ENCODE measurements around the gene ZNF543.
"Not testable (repeated sequence)": the region's sequence is repeated elsewhere in the genome, so short reads cannot be mapped to it uniquely, and the experiment has no call there.

Gene ZNF543

DNA sequence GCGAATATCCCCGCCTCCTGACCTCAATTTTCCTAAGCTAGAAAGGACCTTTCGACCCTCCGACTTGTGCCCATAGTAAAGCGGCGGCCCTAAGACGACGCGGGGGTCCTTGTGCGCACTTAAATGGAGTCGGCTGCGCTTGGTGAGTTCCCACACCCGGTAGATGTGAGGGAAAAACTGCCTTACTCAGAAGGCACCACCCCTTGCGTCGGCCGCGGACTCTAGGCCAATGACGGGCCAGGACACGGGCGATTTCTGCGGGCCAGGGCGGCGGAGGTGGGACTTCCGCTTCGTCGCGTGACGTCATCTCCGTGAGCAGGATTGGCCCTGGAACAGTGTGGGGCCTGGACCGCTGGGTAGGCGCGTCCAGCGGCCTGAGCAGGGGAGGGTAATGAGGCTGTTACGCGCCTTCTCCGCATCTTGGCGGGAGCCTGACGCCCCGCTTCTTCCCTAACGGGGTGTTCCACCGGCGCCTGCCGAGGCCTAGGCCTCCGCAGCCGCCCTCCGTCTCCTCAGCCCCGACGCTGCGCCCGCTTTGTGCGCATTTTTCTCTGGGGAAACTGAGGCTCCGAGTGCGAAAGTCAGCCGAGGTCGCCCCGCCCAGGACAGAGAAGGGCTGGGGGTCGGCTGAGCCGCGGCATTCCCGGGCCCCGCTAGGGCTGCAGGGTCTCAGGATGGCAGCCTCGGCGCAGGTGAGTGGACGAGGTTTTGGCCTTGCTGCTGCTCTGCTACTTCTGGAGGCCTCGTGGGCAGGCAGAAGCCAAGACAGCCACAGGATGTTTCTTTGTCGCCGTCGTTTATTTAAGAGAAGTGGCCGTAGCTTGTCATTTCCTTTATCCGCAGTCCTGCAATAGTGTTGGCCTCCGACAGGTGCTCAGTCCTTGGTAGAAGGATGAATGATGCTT, at the start of gene ZNF543:
ZNF543 (plus strand) TSS at position 293 of the 905 bp plus-strand sequence; CDS start at position 675, 382 bp downstream.
- peak; percentile 86 for DNase-seq (ENCODE audit: low read depth)

DNA sequence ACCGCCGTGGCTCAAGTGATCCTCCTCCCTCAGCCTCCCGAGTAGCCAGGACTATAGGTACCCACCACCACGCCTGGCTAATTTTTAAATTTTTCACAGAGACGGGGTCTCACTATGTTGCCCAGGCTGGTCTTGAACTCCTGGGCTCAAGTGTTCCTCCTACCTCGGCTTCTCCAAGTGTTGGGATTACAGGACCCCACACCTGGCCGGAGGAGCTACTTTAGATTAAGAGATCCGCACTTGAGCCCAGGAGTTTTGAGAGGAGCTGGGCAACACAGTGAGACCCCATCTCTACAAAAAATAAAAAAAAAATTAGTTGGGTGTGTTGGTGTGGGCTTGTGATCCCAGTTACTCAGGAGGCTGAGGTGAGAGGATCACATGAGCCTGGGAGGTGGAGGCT, 49.0 kb upstream of the ZNF543 start:
- DNase-seq (ENCODE audit: low read depth) = no peak

DNA sequence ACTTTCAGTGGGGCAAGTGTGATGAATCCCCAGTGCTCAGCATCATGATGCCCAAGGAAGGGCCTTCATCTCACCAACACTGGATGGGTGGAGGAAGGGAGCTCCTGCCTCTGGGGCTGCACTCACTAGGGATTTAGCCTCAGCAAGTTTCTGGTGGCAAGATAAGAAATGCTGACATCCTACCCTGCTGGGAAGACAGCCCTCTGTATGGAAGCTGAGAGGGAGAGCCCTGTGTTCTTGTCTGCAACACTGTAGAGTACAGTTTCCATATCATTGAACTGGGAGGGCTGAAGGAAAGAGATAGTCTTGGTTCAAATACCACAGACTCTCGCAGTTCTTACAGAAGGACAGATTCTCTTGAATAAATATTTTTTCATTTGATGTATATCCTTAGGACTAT, 47.3 kb upstream of the ZNF543 start:
- DNase-seq (ENCODE audit: low read depth) = no peak

GRCh38 chr19:57276430-57276829, 43.8 kb upstream of the ZNF543 start:
- DNase-seq (ENCODE audit: low read depth) = no peak

DNA sequence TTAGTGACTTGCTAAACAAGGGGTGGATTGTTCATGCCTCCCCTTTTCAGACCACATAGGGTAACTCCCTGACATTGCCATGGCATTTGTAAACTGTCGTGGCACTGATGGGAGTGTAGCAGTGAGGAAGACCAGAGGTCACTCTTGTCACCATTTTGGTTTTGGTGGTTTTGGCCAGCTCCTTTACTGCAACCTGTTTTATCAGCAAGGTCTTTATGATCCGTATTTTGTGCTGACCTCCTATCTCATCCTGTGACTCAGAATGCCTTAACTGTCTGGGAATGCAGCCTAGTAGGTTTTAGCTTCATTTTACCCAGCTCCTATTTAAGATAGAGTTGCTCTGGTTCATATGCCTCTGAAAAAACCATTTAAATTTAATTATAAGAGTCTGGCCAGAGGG, 41.8 kb upstream of the ZNF543 start:
- not testable (repeated sequence) for DNase-seq (ENCODE audit: low read depth)

GRCh38 chr19:57279418-57280164, 40.7 kb upstream of the ZNF543 start:
- DNase-seq (ENCODE audit: low read depth) = peak; percentile 50

DNA sequence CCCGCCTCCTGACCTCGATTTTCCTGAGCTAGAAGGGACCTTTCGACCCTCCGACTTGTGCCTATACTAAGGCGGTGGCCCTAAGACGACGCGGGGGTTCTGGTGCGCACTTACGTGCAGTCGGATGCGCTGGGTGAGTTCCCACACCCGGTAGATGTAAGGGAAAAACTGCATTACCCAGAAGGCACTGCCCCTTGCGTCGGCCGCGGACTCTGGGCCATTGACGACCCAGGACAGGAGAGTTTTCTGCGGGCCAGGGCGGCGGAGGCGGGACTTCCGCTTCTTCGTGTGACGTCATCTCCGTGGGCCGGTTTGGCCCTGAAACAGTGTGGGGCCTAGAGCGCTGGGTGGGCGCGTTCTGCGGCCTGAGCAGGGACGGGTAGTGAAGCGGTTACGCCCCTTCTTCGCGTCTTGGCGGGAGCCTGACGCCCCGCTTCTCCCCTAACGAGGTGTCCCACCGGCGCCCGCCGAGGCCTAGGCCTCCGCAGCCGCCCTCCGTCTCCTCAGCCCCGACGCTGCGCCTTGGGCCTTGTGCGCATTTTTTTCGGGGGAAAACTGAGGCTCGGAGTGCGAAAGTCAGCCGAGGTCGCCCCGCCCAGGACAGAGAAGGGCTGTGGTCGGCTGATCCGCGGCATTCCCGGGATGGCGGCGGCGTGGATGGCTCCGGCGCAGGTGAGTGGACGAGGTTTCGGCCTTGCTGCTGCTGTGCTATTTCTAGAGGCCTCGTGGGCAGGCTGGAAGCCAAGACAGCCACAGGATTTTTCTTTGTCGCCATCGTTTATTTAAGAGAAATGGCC, 39.9 kb upstream of the ZNF543 start, which contains the start of gene ZNF460:
ZNF460 (plus strand) TSS at position 321 of the 797 bp plus-strand sequence; CDS start at position 643, 322 bp downstream.
- peak; percentile 94 for DNase-seq (ENCODE audit: low read depth)

DNA sequence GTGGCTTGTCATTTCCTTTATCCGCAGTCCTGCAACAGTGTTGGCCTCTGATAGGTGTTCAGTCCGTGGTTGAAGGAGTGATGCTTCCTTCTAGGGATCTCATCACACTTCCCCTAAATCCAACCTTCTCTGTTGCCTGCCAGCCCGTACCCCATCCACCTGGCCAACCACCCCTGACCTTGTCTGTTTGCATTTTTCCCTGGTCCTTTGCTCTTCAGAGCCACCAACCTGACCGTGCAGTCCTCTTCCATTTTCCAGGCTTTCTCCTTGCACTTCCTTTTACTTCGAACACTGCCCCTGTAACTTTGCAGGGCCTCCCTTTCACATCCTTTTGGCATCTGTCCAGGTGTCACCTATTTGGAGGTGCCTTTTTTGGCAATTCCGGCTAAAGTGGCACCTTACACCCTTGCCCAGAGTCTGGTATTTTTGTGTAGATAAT, 39.3 kb upstream of the ZNF543 start:
- DNase-seq (ENCODE audit: low read depth) = peak; percentile 0

DNA sequence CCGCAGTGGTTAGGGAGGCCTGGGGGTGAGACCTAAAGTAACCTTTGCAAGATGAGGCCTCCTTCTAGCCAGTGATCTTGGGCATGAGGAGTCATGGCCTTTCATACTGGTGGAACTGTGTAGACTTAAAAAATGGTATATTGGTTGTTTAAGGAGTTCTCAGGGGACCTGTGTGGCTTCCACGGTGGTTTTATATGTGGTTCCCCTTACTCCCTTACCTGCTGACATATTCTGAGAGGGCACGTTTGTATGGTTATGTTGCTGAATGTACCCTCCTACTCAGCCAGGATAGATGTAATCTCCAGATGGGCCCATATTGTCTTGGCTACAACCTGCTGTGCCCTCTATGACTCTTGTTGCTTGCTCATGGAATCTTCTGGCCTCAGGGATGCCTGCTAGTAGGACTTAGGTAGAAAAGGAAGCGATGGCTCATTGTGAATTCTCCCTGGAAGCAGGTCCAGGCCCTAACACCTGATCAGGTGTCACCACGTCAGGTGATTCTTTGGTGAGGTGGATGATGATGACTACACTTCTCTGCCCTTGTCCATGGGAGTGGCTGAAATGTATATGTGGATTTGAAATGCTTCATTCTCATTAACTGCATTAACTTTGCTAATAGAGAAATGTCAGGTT, 38.1 kb upstream of the ZNF543 start:
- DNase-seq (ENCODE audit: low read depth) = no peak

GRCh38 chr19:57288373-57288772, 31.9 kb upstream of the ZNF543 start:
- no peak for DNase-seq (ENCODE audit: low read depth)

GRCh38 chr19:57290970-57291369, 29.3 kb upstream of the ZNF543 start:
- no peak for DNase-seq (ENCODE audit: low read depth)

- DNase-seq (ENCODE audit: low read depth) = no peak
These were observed 27.7 kb upstream of the ZNF543 start for GRCh38 chr19:57292547-57292946.

DNA sequence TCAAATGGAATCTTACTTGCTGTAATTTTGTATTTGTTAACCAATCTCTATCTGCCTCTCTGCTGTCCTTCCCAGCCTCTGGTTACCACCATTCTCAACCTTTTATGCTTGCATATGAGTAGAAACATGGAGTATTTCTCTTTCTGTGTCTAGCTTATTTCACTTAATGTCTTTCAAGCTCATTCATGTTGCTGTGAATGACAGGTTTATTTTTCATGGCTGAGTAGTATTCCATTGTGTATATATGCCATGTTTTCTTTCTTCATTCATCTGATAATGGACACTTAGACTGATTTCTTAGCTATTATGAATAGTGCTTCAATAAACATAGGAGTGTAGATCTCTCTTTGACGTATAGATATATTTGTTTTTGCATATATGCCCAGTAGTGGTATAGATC, 26.6 kb upstream of the ZNF543 start:
- no peak for DNase-seq (ENCODE audit: low read depth)

DNA sequence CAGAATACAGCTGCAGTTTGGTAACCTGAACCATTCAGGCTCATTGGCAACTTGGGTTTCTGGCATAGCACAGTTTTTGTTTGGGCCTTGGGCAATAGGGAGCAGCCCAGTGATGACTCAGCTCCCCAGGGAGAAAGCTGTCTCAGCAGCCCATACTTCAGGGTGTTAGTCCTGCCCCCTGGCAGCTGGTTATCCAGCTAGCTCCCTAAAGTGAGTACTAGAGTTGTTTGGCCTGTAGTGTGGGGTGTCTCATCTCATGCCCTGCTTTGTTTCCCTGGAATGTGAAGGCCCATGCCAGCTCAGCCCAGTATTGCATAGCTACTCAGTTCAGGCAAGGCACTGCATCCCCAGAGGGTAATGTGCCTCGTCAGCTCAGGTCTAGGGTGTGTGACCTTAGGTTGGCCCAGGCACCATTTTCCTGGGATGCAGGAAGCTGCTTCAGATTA, 18.2 kb upstream of the ZNF543 start:
- no peak for DNase-seq (ENCODE audit: low read depth)

GRCh38 chr19:57302727-57303401, 17.4 kb upstream of the ZNF543 start:
- DNase-seq (ENCODE audit: low read depth) = no peak

DNA sequence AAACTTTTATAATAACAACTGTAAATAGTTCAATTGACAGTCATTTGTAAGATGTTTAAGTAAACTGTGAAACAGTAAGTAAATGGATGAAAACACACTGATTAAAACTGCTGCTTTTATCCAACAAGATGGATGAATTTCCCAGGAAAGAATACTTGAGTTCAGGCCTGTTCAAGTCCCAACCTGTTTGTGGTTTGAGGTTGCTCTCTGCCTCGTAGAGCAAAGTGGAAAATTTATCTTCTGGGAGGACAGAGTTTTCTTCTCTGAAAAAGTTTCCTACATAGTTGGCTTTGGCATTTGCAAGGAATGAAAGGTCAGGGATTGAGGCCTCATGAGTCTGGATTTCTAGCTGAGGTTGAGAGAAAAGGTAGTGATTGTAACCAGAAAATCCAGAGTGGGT, 15.2 kb upstream of the ZNF543 start:
- no peak for DNase-seq (ENCODE audit: low read depth)

DNA sequence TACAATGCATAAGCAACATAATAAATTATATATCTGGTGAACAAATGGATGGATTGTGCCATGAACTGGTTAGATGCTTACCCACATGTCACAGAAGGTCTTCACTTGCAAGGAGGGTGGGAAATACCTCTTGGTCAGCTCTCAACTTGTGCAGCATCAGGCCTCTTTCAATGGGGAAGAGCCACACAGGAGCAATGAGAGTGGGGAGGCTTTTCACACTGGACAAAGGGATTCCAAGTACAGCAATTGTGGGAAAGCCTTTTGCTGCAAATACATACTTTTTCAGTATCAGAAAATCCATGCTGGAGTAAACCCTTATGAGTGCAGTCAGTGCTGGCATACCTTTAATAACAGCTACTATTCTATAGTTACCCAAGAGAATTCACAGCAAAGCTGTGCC, 11.8 kb upstream of the ZNF543 start:
- DNase-seq (ENCODE audit: low read depth) = no peak

DNA sequence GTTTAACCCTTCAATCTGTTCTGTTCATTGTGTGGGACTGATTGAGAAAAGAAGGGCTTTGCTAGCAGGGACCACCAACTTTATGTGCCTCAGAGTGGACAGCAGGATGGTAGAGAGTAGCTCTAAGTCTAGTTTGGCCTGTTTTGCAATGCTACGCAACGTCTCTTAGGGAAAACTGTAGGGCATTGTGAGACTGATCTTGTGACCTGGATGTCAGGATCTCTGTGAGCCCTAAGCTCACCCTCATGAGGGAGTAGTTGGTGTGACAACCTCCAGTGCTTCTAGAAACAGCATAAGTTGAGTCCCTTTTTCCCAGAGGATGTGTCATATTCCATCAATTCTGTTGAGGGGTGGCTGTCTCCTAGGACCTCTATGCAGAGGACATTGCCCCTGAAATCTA, 9.5 kb upstream of the ZNF543 start:
- DNase-seq (ENCODE audit: low read depth) = no peak

DNA sequence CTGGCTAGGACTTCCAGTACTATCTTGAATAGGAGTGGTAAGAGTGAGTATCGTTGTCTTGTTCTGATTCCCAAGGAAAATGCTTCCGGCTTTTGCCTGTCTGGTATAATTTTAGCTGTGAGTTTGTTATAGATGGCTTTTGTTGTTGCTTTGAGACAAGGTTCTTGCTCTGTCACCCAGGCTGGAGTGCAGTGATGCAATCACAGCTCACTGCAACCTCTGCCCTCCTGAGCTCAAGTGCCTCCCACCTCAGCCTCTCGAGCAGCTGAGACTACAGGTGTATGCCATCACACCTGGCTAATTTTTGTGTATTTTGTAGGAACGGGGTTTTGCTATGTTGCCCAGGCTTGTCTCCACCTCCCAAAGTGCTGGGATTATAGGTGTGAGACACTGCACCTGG, 6.1 kb upstream of the ZNF543 start:
- no peak for DNase-seq (ENCODE audit: low read depth)

DNA sequence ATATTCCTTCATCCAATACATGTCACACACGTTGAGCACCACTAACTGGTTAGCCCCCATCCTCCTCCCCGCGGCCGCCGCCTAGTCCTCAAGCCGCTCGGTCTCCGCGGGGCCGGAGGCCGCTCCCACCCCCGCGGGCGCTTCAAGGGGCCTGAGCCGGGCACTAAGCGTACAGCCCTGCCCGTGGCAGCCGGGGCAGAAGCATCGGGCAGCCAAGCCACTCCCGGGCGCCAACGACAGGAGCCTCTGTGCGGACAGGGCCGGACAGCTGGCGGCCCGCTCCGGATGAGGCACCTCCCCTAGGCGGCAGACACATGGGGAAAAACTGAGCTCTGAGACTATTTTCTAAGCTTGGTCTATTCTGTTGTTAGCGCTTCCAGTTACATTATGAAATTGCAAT, 2.8 kb upstream of the ZNF543 start:
- DNase-seq (ENCODE audit: low read depth) = no peak

DNA sequence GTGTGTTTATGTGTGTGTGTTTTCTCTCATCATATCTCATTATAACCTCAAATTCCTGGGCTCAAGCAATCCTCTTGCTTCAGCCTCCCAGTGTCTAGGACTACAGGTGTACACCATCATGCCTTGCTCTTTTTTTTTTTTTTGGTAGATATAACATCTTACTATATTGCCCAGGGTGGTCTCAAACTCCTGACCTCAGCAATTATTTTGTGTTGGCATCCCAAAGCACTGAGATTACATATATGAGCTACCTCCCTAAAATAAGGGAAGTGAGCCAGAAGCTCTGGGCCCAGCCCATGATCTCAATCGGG, 448 bp upstream of the ZNF543 start:
- DNase-seq (ENCODE audit: low read depth) = no peak

Measured in stimulated activated CD8-positive, alpha-beta memory T cell treated with anti-CD3 and anti-CD28 coated beads, Interleukin-15, amount 100 ng/mL, for 1 hour (primary cell).